Stimulated activated naive CD4-positive, alpha-beta T cell (primary cell): ENCODE measurements around the gene MYO9A.

Source experiments
- DNase-seq, 6 experiments: peaks; one replicate each; lab custom pipeline; 2025; lab: John Stamatoyannopoulos, UW

Gene MYO9A

GRCh38 chr15:71809346-71809745 is 308.6 kb downstream of the MYO9A start:
- no peak for DNase-seq

- DNase-seq: no peak
Observed at GRCh38 chr15:71808311-71809020, 309.5 kb downstream of the MYO9A start.

GRCh38 chr15:71807691-71808091 is 310.3 kb downstream of the MYO9A start:
- DNase-seq: no peak

GRCh38 chr15:71807125-71807629 is 310.8 kb downstream of the MYO9A start:
- DNase-seq: no peak

GRCh38 chr15:71806452-71806931 is 311.5 kb downstream of the MYO9A start:
- no peak for DNase-seq

GRCh38 chr15:71804695-71805470 is 313.1 kb downstream of the MYO9A start:
- no peak for DNase-seq

- no peak for DNase-seq
Observed at GRCh38 chr15:71804226-71804625, 313.7 kb downstream of the MYO9A start.

- DNase-seq: peak in 2 of 6 experiments; percentile 1 to 11
Observed at GRCh38 chr15:71802770-71803169, 315.2 kb downstream of the MYO9A start.

GRCh38 chr15:71801935-71802655 is 315.9 kb downstream of the MYO9A start:
- DNase-seq: no peak

GRCh38 chr15:71800835-71801745 is 316.9 kb downstream of the MYO9A start:
- peak in 2 of 6 experiments; percentile 0 to 5 for DNase-seq

GRCh38 chr15:71800190-71800589 is 317.8 kb downstream of the MYO9A start:
- no peak for DNase-seq

GRCh38 chr15:71798641-71799040 is 319.3 kb downstream of the MYO9A start:
- DNase-seq: no peak

GRCh38 chr15:71792521-71792920 is 325.4 kb downstream of the MYO9A start:
- no peak for DNase-seq

GRCh38 chr15:71791975-71792374 is 326.0 kb downstream of the MYO9A start:
- DNase-seq: no peak

GRCh38 chr15:71790081-71790480 is 327.9 kb downstream of the MYO9A start:
- DNase-seq: no peak

GRCh38 chr15:71789616-71790015 is 328.3 kb downstream of the MYO9A start:
- DNase-seq: no peak

GRCh38 chr15:71788646-71789579 is 329.0 kb downstream of the MYO9A start:
- DNase-seq: no peak

- no peak for DNase-seq
Observed at GRCh38 chr15:71786673-71787072, 331.3 kb downstream of the MYO9A start.

GRCh38 chr15:71785996-71786395 is 332.0 kb downstream of the MYO9A start:
- no peak for DNase-seq

GRCh38 chr15:71784719-71785118 is 333.2 kb downstream of the MYO9A start:
- DNase-seq: no peak
